Activated CD8-positive, alpha-beta T cell treated with anti-CD3 and anti-CD28 coated beads for 36 hours (primary cell): ENCODE measurements around the gene ADGRG7. TPM values are rescaled to one million over a fixed set of nuclear protein-coding genes. Genes with fewer than 3 reads are reported as not detected.

Experiments
- ATAC-seq: fragments of 200-7000 bp; cut with Tn5 transposase; one replicate; pipeline ENCODE4 v1.10.0; 2021; ENCODE audit warnings: mild to moderate bottlenecking, moderate library complexity
- CTCF ChIA-PET: fragments of 350-600 bp; sonication (Branson Sonifier 250); formaldehyde crosslinking; loops from one replicate; lab custom pipeline; 2021; ENCODE audit warnings: antibody characterized with exemption; lab: Charles Lee
- POLR2A ChIA-PET: fragments of 350-600 bp; sonication (Branson Sonifier 250); formaldehyde crosslinking; loops from one replicate; lab custom pipeline; 2021; ENCODE audit warnings: antibody characterized with exemption; lab: Charles Lee
- DNase-seq: peaks from one replicate; pipeline ENCODE4 v3.0.0-alpha.2; 2020
- H3K27ac Mint-ChIP-seq: one replicate; pipeline ENCODE4 v1.8.0; 2021; ENCODE audit warnings: mild to moderate bottlenecking, mixed read lengths
- H3K27me3 Mint-ChIP-seq: one replicate; pipeline ENCODE4 v1.8.0; 2021; ENCODE audit warnings: mixed read lengths
- H3K36me3 Mint-ChIP-seq: one replicate; pipeline ENCODE4 v1.8.0; 2021; ENCODE audit warnings: low read depth, mixed read lengths
- H3K4me1 Mint-ChIP-seq: one replicate; pipeline ENCODE4 v1.8.0; 2021; ENCODE audit warnings: low read depth, mixed read lengths
- H3K4me3 Mint-ChIP-seq: one replicate; pipeline ENCODE4 v1.8.0; 2021; ENCODE audit warnings: mild to moderate bottlenecking, moderate library complexity, mixed read lengths
- H3K9me3 Mint-ChIP-seq: one replicate; pipeline ENCODE4 v1.8.0; 2021; ENCODE audit warnings: mixed read lengths
- intact Hi-C: fragments of 100-400 bp; cut with micrococcal nuclease; formaldehyde crosslinking; loops from one replicate; pipeline ENCODE4 v1.10.0; 2022
- total RNA-seq, 2 experiments: library from RNA; stranded (reverse); gene quantifications; one replicate each; pipeline ENCODE4 v1.2.3, GENCODE V29; 2021
- TF ChIP-seq, protein P1 (sequence below): fragments of 200-600 bp; IDR thresholded peaks from one replicate; pipeline ENCODE4 v1.8.0; 2022; ENCODE audit warnings: antibody characterized with exemption, mild to moderate bottlenecking

ADGRG7 gene
- total RNA-seq, 2 experiments from 2014 or later: 21.2 to 24.7 TPM

GRCh38 chr3:100629421-100630127 is 20.2 kb downstream of the ADGRG7 start:
- Mint-ChIP-seq H3K9me3 (peaks cover 6% of the 10 kb centered on the region), H3K4me3 (no peak overlapping the region), H3K4me1 (peaks cover 32% of the 10 kb centered on the region), H3K27me3 (peaks cover 1% of the 10 kb centered on the region), H3K36me3 (peaks cover 27% of the 10 kb centered on the region), H3K27ac (no peak overlapping the region)
- TF ChIP-seq, protein P1, sequence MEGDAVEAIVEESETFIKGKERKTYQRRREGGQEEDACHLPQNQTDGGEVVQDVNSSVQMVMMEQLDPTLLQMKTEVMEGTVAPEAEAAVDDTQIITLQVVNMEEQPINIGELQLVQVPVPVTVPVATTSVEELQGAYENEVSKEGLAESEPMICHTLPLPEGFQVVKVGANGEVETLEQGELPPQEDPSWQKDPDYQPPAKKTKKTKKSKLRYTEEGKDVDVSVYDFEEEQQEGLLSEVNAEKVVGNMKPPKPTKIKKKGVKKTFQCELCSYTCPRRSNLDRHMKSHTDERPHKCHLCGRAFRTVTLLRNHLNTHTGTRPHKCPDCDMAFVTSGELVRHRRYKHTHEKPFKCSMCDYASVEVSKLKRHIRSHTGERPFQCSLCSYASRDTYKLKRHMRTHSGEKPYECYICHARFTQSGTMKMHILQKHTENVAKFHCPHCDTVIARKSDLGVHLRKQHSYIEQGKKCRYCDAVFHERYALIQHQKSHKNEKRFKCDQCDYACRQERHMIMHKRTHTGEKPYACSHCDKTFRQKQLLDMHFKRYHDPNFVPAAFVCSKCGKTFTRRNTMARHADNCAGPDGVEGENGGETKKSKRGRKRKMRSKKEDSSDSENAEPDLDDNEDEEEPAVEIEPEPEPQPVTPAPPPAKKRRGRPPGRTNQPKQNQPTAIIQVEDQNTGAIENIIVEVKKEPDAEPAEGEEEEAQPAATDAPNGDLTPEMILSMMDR: no peak
- DNase-seq: peak; percentile 15
- intact Hi-C loops: loop anchor here (5.0 kb wide), 1 partner anchor 88 kb away; no protein-coding TSS in a partner anchor
- POLR2A ChIA-PET: interaction anchor here (1.5 kb wide), 1 partner anchor 12 kb away, joined by 3 read pairs; no protein-coding TSS in a partner anchor
- CTCF ChIA-PET: interaction anchor here (1.0 kb wide), 1 partner anchor 8 kb away, joined by 3 read pairs; no protein-coding TSS in a partner anchor
- peak; percentile 51 for ATAC-seq

GRCh38 chr3:100630664-100631063 is 21.3 kb downstream of the ADGRG7 start:
- TF ChIP-seq, protein P1: no peak
- H3K36me3 Mint-ChIP-seq: peaks cover 18% of the 10 kb centered on the region
- H3K9me3 Mint-ChIP-seq: no peaks in the 10 kb centered on the region
- peaks cover 1% of the 10 kb centered on the region for H3K27me3 Mint-ChIP-seq
- ATAC-seq: no peak
- H3K27ac Mint-ChIP-seq: no peak overlapping the region
- intact Hi-C loops: no loop called here
- POLR2A ChIA-PET: interaction anchor here (1.5 kb wide), 1 partner anchor 11 kb away, joined by 3 read pairs; no protein-coding TSS in a partner anchor
- H3K4me1 Mint-ChIP-seq: peaks cover 34% of the 10 kb centered on the region
- no peak for DNase-seq
- H3K4me3 Mint-ChIP-seq: no peak overlapping the region
- CTCF ChIA-PET: no interaction called here

DNA sequence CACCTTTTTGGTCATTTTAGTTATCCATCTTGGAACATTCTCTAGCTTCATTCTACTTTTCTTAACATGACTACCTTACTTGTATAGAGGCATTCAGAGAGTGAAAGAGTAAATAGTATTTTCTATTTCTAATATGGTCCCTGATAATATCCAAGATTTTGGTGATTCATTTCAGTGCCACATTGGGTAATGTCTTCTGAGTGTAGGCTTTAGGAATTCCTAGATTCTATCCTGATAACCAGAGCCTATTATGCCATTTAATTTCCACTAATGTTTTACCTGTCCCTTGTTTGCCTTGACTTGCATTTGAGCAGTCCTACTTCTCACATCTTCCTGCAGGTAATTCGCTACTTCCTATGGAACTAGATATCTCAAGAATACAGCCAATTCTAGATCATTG is 21.8 kb downstream of the ADGRG7 start:
- ATAC-seq (no peak), DNase-seq (no peak)
- CTCF ChIA-PET: no interaction called here
- POLR2A ChIA-PET: no interaction called here
- no peak overlapping the region for H3K27ac Mint-ChIP-seq
- no peak overlapping the region for H3K4me3 Mint-ChIP-seq
- peaks cover 1% of the 10 kb centered on the region for H3K27me3 Mint-ChIP-seq
- TF ChIP-seq, protein P1: no peak
- intact Hi-C loops: no loop called here
- H3K9me3 Mint-ChIP-seq: no peaks in the 10 kb centered on the region
- peaks cover 30% of the 10 kb centered on the region for H3K4me1 Mint-ChIP-seq
- peaks cover 15% of the 10 kb centered on the region for H3K36me3 Mint-ChIP-seq

- peak overlapping the region; percentile 44 for H3K27ac Mint-ChIP-seq
- no peaks in the 10 kb centered on the region for H3K9me3 Mint-ChIP-seq
- TF ChIP-seq, protein P1: no peak
- H3K27me3 Mint-ChIP-seq: peaks cover 1% of the 10 kb centered on the region
- CTCF ChIA-PET: interaction anchor here (0.5 to 2.1 kb wide), 17 partner anchors 11 to 172 kb away, joined by 3 to 16 read pairs (median 4); no protein-coding TSS in a partner anchor
- peaks cover 11% of the 10 kb centered on the region for H3K4me1 Mint-ChIP-seq
- DNase-seq (peak; percentile 74), ATAC-seq (peak; percentile 81)
- POLR2A ChIA-PET: interaction anchor here (0.6 to 1.0 kb wide), 3 partner anchors 13 to 97 kb away, joined by 3 to 4 read pairs (median 3); no protein-coding TSS in a partner anchor
- intact Hi-C loops: loop anchor here (5.0 kb wide), 1 partner anchor 73 kb away; the partner anchor contains the start of gene TFG
- peaks cover 11% of the 10 kb centered on the region for H3K36me3 Mint-ChIP-seq
- H3K4me3 Mint-ChIP-seq: no peak overlapping the region
Observed at GRCh38 chr3:100634493-100635272, 25.3 kb downstream of the ADGRG7 start.
